Endothelial cell of umbilical vein (primary cell): Measurements from ENCODE around the gene EML4. TPM values are rescaled to one million over a fixed set of nuclear protein-coding genes. Genes with fewer than 3 reads are reported as not detected.

Source experiments
- BruUV-seq: library from RNA; stranded (reverse); fragments of 400-500 nt; replicated peaks from 2 replicates; lab custom pipeline; 2021; lab: Mats Ljungman, UMichigan
- CTCF ChIA-PET: fragments of 300-600, 350-600 bp; sonication (Branson Sonifier 250); formaldehyde crosslinking; loops from one replicate; lab custom pipeline; 2021; ENCODE audit warnings: antibody characterized with exemption, inconsistent platforms; lab: Charles Lee
- POLR2A ChIA-PET: fragments of 300-600, 350-600 bp; sonication (Branson Sonifier 250); formaldehyde crosslinking; loops from one replicate; lab custom pipeline; 2021; ENCODE audit warnings: antibody characterized with exemption, inconsistent platforms; lab: Charles Lee
- DNase-seq: peaks from one replicate; pipeline ENCODE4 v3.0.0-alpha.2; 2011; ENCODE audit warnings: low read depth, low spot score
- FAIRE-seq: peaks from 2 replicates; lab custom pipeline; 2011; peaks lifted over from hg19 to GRCh38; lab: Jason Lieb, UNC
- H2AFZ ChIP-seq: 2 replicates; pipeline ENCODE4 v1.6.0; 2012; ENCODE audit warnings: low read depth, low read length, control low read depth, inconsistent platforms
- H3K27ac ChIP-seq: 2 replicates; pipeline ENCODE4 v1.5.1; 2011; ENCODE audit warnings: low read depth, mild to moderate bottlenecking, control low read depth, low read length, moderate library complexity; ENCODE audit not compliant: insufficient read depth
- H3K27me3 ChIP-seq, 2 experiments: 2 replicates each; pipeline versions ENCODE4 v1.6.0 to v1.6.1; 2011; ENCODE audit warnings: low read length in 2 of 2, mixed read lengths in 1 of 2; ENCODE audit not compliant: control insufficient read depth in 2 of 2, insufficient read depth in 2 of 2
- H3K36me3 ChIP-seq, 2 experiments: 2 replicates in 1 of 2; 3 replicates in 1 of 2; pipeline ENCODE4 v1.5.1; 2011; ENCODE audit warnings: low read length in 2 of 2, mild to moderate bottlenecking in 1 of 2, moderate library complexity in 1 of 2; ENCODE audit not compliant: control insufficient read depth in 2 of 2, insufficient read depth in 2 of 2; ENCODE audit errors: extremely low read depth in 1 of 2
- H3K4me1 ChIP-seq: 3 replicates; pipeline ENCODE4 v1.5.1; 2011; ENCODE audit warnings: mild to moderate bottlenecking, low read length; ENCODE audit not compliant: control insufficient read depth, insufficient read depth; ENCODE audit errors: extremely low read depth
- H3K4me2 ChIP-seq: 2 replicates; pipeline ENCODE4 v1.6.1; 2011; ENCODE audit warnings: low read length, control low read depth, mixed read lengths; ENCODE audit not compliant: insufficient read depth
- H3K4me3 ChIP-seq, 3 experiments: fragments of 200-600 bp in 1 of 3; sonication (generic), shearing (Covaris generic) in 1 of 3; replicated peaks in 1 of 3; 2 replicates each; pipeline ENCODE4 v1.5.1; 2011 to 2016; ENCODE audit warnings: control low read depth in 3 of 3, low read length in 3 of 3, mild to moderate bottlenecking in 2 of 3, inconsistent platforms in 1 of 3, low read depth in 1 of 3, moderate library complexity in 1 of 3; ENCODE audit not compliant: insufficient read depth in 1 of 3
- H3K79me2 ChIP-seq: 2 replicates; pipeline ENCODE4 v1.6.0; 2012; ENCODE audit warnings: low read length, inconsistent platforms; ENCODE audit not compliant: control insufficient read depth, insufficient read depth
- H3K9ac ChIP-seq: replicated peaks from 2 replicates; pipeline ENCODE3; 2011; ENCODE audit warnings: low read length, control low read depth; ENCODE audit not compliant: insufficient read depth; ENCODE audit errors: extremely low read depth
- H3K9me1 ChIP-seq: replicated peaks from 3 replicates; pipeline ENCODE4 v1.6.0; 2011; ENCODE audit warnings: mild to moderate bottlenecking, low read length; ENCODE audit not compliant: control insufficient read depth, insufficient read depth; ENCODE audit errors: extremely low read depth
- H3K9me3 ChIP-seq: replicated peaks from 2 replicates; pipeline ENCODE4 v1.5.1; 2012; ENCODE audit warnings: low read length, inconsistent platforms; ENCODE audit not compliant: control insufficient read depth, insufficient read depth
- H4K20me1 ChIP-seq: replicated peaks from 2 replicates; pipeline ENCODE3; 2011; ENCODE audit warnings: mild to moderate bottlenecking, low read length; ENCODE audit not compliant: control insufficient read depth, insufficient read depth; ENCODE audit errors: extremely low read depth
- CTCF ChIP-seq, 2 donors: IDR thresholded peaks; 1 replicate in 1 of 2; 2 replicates in 1 of 2; pipeline ENCODE4 v1.5.1; 2011; ENCODE audit warnings: low read length in 2 of 2, mild to moderate bottlenecking in 2 of 2, moderate library complexity in 2 of 2, control low read depth in 1 of 2, inconsistent platforms in 1 of 2, low read depth in 1 of 2; ENCODE audit not compliant: insufficient read depth in 1 of 2; ENCODE audit errors: extremely low read depth in 1 of 2
- FOS ChIP-seq: IDR thresholded peaks from 2 replicates; pipeline ENCODE4 v1.6.1; 2011; ENCODE audit warnings: mild to moderate bottlenecking, low read length, moderate library complexity, borderline replicate concordance; ENCODE audit not compliant: insufficient read depth
- GATA2 ChIP-seq: IDR thresholded peaks from 2 replicates; pipeline ENCODE4 v1.7.0; 2011; ENCODE audit warnings: low read depth, mild to moderate bottlenecking, moderate library complexity, mixed read lengths, low read length; ENCODE audit not compliant: insufficient read length, insufficient read depth
- MAX ChIP-seq: IDR thresholded peaks from 2 replicates; pipeline ENCODE4 v1.6.1; 2011; ENCODE audit not compliant: insufficient read depth, insufficient read length
- MYC ChIP-seq: IDR thresholded peaks from one replicate; pipeline ENCODE4 v1.6.1; 2011; ENCODE audit warnings: mild to moderate bottlenecking, low read depth, low read length
- POLR2A ChIP-seq: IDR thresholded peaks from 2 replicates; pipeline ENCODE4 v1.6.1; 2012; ENCODE audit warnings: low read depth, mild to moderate bottlenecking, control low read depth, low read length
- POLR2AphosphoS5 ChIP-seq: IDR thresholded peaks from 2 replicates; pipeline ENCODE4 v1.6.1; 2012; ENCODE audit warnings: low read depth, mild to moderate bottlenecking, control low read depth, low read length, moderate library complexity; ENCODE audit not compliant: insufficient read depth
- dilution Hi-C: fragments of 300-500 bp; cut with MboI; formaldehyde crosslinking; loops from one replicate; pipeline ENCODE4 v1.15.0; 2019; ENCODE audit warnings: low sequenced_read_pairs; ENCODE audit not compliant: extremely low pct_ligation_motif_present
- intact Hi-C: fragments of 100-400 bp; cut with micrococcal nuclease; formaldehyde crosslinking; loops from one replicate; pipeline ENCODE4 v1.10.0; 2022
- polyA plus RNA-seq, 4 experiments: library from polyadenylated mRNA; depleted of rRNA in 3 of 4; stranded (reverse) in 3 of 4; unstranded in 1 of 4; fragments of >200 nt; gene quantifications; 2 replicates each; pipeline versions ENCODE4 v1.2.1 to v1.2.3, GENCODE V29; 2011 to 2012; ENCODE audit warnings: missing spikeins in 1 of 4
- total RNA-seq: library from RNA; stranded (reverse); gene quantifications from 2 replicates; pipeline ENCODE4 v1.2.3, GENCODE V29; 2021

The EML4 gene
- total and polyA plus RNA-seq, 2 donors (not counting 3 experiments of a cell fraction or from before 2014, with no cell fraction given) = 13.3 to 32.0 TPM

- H3K36me3 ChIP-seq = peaks cover 2 to 4% of the 10 kb centered on the region in 2 experiments
- H3K9ac ChIP-seq = no peak overlapping the region
- ChIA-PET CTCF (interaction anchor here (6.0 kb wide), 1 partner anchor 230 kb away, joined by 369 read pairs; no protein-coding TSS in a partner anchor), POLR2A (no interaction called here)
- no peak for DNase-seq
- no peaks in the 10 kb centered on the region for H3K27me3 ChIP-seq
- dilution Hi-C loops = no loop called here
- BruUV-seq = no TSS peak
- no peaks in the 10 kb centered on the region for H3K79me2 ChIP-seq
- H3K9me1 ChIP-seq = no peaks in the 10 kb centered on the region
- no peak overlapping the region for H3K27ac ChIP-seq
- intact Hi-C loops = loop anchor here (5.0 kb wide), 2 partner anchors 458 to 473 kb away; no protein-coding TSS in a partner anchor
- no peak overlapping the region for H3K4me2 ChIP-seq
- TF ChIP-seq GATA2 = no peak
- no peak for TF ChIP-seq MYC
- TF ChIP-seq POLR2A = no peak
- no peak overlapping the region for H3K4me3 ChIP-seq
- H2AFZ ChIP-seq = no peak overlapping the region
- FAIRE-seq = no peak
- H3K9me3 ChIP-seq = no peaks in the 10 kb centered on the region
- no peaks in the 10 kb centered on the region for H3K4me1 ChIP-seq
- H4K20me1 ChIP-seq = no peaks in the 10 kb centered on the region
Observed at GRCh38 chr2:42325609-42326008, 156.5 kb downstream of the EML4 start.

GRCh38 chr2:42327125-42327524, 158.0 kb downstream of the EML4 start:
- H3K27me3 ChIP-seq = no peaks in the 10 kb centered on the region
- no TSS peak for BruUV-seq
- no peak overlapping the region for H3K4me2 ChIP-seq
- H3K4me1 ChIP-seq = no peaks in the 10 kb centered on the region
- no peak for FAIRE-seq
- ChIA-PET CTCF (interaction anchor here (1.0 to 6.0 kb wide), 4 partner anchors 19 to 239 kb away, joined by 3 to 369 read pairs (median 4); no protein-coding TSS in a partner anchor), POLR2A (no interaction called here)
- H2AFZ ChIP-seq = no peak overlapping the region
- no peaks in the 10 kb centered on the region for H3K9me3 ChIP-seq
- H3K9ac ChIP-seq = no peak overlapping the region
- no peaks in the 10 kb centered on the region for H3K79me2 ChIP-seq
- H3K36me3 ChIP-seq = peaks cover 2 to 4% of the 10 kb centered on the region in 2 experiments
- H3K9me1 ChIP-seq = no peaks in the 10 kb centered on the region
- intact Hi-C loops = loop anchor here (5.0 kb wide), 2 partner anchors 460 to 475 kb away; no protein-coding TSS in a partner anchor
- H3K27ac ChIP-seq = no peak overlapping the region
- dilution Hi-C loops = no loop called here
- no peak for DNase-seq
- no peak for TF ChIP-seq GATA2
- TF ChIP-seq POLR2AphosphoS5 = no peak
- TF ChIP-seq MAX = no peak
- no peak for TF ChIP-seq MYC
- no peak for TF ChIP-seq FOS
- no peak for TF ChIP-seq CTCF (IDR thresholded peaks at IDR 0.05; ENCODE audit: extremely low read depth in 1 of 2, insufficient read depth in 1 of 2, low read depth in 1 of 2, low read length in 2 of 2)
- no peak for TF ChIP-seq POLR2A
- H3K4me3 ChIP-seq = no peak overlapping the region
- no peaks in the 10 kb centered on the region for H4K20me1 ChIP-seq
